NCI-H1694 treated with DMSO at 0.1 percent for 48 hours (cell line): Measurements from ENCODE around the gene NBPF11.
"Not testable (repeated sequence)": the region's sequence is repeated elsewhere in the genome, so short reads cannot be mapped to it uniquely, and the experiment has no call there.

ENCODE experiments used
- DNase-seq: peaks from one replicate; lab custom pipeline; 2025; lab: John Stamatoyannopoulos, UW

NBPF11 gene

GRCh38 chr1:148151911-148152656 lies at the start of gene NBPF11:
TSS of gene NBPF11 (minus strand) at chr1:148152281. CDS start at chr1:148127003, 25,278 bp downstream.
- DNase-seq, result peak; percentile 65

GRCh38 chr1:148197396-148197795 lies 45.3 kb upstream of the NBPF11 start:
- DNase-seq, result not testable (repeated sequence)

DNA sequence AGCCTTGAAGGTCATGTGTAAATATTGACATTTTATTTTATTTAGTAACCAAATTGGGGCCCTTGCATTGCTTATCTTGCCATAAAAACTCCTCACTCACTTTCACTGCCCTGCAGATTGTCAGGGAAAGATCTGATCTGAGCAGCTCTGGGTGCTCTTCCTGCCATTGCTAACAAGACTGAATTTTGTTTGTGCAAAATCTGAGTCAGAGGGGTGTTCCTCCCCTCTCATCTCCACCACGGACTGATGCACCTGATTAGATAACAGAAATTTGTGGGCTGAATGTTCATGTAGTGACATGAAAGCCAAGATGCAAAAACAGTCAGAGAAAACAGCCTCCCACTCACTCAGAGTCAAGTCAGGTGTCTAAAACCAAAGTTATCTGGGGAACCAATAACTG lies 44.9 kb upstream of the NBPF11 start:
- not testable (repeated sequence) for DNase-seq

- not testable (repeated sequence) for DNase-seq
These were observed 43.0 kb upstream of the NBPF11 start for GRCh38 chr1:148195115-148195514.

GRCh38 chr1:148188768-148189167 lies 36.7 kb upstream of the NBPF11 start:
- DNase-seq, result not testable (repeated sequence)

- not testable (repeated sequence) for DNase-seq
These were observed 26.6 kb upstream of the NBPF11 start for GRCh38 chr1:148178682-148179081.

DNA sequence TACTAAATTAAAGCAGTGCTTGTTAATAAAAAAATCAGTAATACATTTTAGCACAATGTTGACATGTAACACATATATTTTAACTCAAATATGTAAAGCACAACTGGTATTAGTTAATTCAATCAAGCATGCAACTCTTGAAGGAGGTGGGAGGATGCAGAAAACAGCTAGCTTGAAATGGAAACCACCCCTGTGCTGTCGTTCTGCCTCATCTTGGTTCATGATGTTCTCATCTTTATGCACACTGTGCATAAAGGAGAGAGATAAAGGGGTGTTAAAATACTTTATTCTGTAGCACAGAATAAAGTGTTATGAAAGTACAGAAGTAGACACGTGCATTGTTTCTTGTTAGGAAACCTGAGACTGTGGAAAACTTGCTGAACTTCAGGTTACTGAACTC lies 23.3 kb upstream of the NBPF11 start:
- not testable (repeated sequence) for DNase-seq

GRCh38 chr1:148171995-148172394 lies 19.9 kb upstream of the NBPF11 start:
- not testable (repeated sequence) for DNase-seq

GRCh38 chr1:148166558-148167492 lies 14.7 kb upstream of the NBPF11 start:
- no peak for DNase-seq

DNA sequence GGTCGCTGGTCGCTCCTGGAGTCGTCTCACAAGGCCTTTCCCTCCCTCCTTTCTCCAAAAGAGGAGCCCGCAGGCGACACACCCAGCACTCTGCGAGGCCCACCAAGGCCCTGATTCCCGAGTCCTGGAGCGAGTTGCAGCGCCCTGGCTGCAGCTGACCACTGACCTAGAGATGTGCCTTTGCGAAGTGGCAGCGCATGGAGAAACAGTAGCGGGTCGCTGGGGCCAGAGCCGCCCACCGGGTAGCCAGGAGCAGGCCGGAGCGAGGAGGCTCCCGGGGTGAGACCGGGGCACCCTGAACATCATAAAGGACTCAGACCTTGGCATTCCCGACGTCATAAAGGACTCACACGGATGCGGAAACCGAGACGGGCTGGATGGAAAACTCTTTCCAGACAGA lies 10.3 kb upstream of the NBPF11 start:
- no peak for DNase-seq

DNA sequence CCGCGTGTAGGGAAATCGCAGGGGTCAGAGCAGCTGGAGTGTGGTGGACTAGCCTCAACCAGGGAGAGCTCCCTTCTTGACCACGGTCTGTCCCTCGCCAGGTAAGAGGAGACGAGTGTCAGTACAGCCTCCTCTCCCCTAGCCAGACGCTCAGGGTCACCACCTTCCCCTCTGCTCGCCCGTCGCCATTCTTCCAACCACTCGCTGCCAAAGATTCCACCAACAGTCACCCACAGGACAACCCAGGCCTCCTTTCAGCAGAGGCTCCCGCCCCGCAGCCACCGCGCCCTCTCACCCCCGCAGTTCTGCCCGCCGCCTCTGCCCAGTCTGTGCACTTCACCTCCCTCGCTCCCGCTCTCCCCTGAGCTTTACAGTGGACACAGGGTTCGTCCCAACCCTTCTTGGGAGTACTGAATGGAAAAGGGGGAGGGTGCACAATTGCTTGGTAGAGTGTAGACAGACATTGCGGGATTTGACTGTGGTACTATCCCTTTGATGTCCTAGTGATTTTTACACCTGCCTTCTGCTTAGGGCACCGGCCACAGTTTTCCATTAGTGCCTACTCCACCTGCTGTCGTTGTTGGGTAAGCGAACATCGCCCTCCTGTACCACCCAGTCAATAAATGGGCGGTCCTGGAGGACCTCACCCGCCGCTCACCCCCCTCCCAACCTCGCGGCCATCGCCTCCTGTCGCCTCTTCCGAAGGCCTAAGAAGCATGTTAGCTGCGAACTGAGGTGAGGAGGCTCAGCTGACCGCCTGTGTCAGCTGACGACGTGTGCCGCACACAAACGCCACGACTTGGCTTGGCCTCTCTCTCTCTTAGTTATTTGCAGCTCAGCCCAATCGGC lies 9.2 kb upstream of the NBPF11 start:
- DNase-seq, result no peak

DNA sequence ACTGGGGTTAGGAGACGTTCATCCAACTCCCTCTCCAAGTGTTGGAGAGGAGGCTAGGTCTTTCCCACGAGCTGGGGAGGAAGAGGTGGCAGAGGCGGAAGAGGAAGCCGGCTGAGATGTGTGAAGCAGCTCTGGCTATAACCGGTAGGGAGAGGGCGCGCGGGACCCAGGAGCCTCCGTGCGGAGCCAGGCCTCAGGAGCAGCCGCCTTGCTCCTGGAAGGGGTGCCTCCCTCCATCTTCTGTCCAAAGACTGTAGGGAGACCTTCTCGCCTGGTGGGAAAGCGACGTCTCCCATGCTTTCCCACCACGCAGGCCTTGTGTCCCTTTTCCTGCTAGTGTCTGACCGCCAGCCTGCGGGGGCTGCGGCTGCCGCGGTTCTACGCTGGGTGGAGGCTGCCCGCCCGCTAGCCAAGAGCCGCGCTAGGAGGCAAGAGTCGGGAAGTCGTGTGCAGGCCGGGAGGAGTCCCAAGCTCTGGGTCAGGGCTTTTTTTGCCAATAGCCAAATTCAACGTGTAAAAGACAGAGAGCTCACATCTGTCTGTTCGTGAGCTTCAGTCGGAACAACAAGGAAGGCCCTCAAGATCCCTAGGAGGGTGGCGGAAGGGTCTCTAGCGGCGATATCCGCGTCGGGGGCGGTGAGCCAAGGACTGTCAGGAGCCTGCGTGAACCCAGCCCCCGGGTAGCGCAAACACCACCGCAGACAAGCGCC lies 8.4 kb upstream of the NBPF11 start:
- DNase-seq, result no peak

GRCh38 chr1:148160048-148160342 lies 7.9 kb upstream of the NBPF11 start:
- DNase-seq, result no peak

DNA sequence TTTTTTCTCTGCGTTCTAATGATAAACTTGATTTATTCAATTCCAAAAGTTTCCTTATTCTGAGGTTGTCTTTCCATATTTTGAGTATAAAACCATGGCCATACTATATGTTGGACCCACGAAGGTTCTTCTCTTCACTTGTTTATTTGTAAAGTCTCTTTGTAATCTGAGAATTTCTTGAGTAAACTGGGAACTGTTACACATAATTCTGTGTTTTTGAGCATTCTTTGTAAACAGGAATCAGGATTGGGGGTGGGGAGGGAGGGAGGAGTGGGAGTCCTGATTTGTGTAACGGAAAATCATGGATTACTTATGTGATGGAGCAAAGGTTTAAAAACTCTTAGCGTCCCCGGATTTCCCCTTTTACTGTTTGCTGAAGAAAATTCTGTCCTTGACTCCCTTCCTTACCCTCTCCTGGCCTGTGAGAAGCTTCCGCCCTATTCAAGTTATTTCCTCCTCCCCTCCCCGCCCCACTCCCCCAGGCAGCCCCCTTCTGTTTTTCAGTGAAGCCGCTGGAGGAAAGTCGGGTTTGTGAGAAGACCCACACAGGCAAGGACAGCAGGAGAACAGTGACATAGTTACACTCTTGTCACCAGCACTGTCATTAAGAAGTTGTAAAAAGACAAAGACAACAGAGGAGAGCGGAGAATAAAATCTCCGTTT lies 6.4 kb upstream of the NBPF11 start:
- no peak for DNase-seq

- not testable (repeated sequence) for DNase-seq
These were observed 5.7 kb upstream of the NBPF11 start for GRCh38 chr1:148157803-148158202.

DNA sequence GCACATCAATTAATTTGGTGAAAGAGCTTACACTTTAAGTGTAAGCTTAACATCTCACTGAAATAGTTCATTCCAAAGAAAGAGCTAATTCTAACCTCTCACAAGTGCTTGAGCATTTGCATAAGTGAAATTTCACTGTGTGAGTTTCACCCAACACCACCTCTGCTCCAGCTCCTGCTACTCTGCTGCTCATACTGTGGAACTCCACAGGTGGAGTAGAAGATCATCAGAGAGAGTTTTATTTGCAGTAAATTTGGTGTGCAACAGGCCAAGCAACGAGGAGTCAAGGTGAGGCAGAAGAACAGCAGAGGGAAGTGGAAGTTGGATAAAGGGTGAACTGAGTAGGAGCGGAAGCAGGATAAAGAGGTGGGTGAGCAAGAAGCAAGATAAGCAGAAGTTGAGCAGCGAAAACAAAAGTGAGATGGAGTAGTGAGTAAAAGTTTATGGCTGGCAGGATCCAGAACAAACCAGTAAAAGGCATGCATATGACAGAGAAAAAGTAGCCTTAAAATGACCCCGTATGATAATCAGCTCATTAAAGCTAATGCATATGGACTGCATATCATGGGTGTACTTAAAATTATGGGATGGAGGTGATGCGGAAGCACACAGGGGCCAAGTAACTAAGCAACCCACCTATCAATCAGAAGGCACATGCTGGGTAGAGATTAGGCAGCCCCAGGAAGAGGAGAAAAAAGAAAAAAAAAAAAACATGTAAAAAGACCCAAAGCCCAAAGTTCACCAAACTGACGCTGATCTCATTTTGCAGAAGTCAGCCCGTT lies 3.6 kb upstream of the NBPF11 start:
- not testable (repeated sequence) for DNase-seq

DNA sequence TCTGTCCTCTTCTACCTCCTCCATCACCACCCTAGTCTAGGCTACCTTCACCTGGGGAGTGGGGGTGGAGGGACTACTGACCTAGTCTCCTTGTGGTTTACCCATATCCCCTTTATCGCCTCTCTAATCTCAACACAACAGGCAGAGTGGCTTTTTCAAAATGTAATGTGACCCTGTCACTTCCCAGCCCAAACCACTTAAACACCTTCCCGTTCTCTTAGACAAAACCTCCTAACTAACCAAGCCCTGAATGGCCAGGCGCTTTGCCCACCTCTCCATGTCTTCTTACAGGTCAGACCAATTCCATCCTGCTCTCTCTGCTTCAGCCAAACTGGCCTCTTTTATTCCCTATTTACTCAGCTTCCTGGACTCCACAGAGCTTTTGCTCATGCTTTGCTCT lies 714 bp upstream of the NBPF11 start:
- not testable (repeated sequence) for DNase-seq

DNA sequence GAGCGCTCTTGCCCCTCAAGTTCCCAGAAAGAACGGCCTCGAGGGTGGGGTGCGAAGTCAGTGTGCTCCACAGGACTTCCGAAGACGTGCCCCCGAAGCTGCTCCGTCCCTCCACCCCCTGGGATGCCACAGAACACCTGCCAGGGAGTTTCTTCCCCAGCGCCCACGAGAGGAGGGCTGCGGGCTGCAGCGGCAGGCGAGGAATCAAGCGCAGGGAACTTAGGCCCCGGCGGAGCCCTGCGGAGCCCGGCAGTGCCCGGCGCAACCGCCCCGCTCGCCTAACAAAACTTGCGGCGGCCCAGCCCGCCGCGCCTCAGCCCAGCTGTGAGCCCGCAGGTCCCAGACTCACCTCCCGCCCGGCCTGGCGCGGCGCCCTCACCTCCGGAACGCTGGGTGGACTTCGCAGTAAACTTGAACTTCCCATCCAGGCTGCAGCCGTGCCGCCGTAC lies 686 bp downstream of the NBPF11 start:
- DNase-seq, result not testable (repeated sequence)

- not testable (repeated sequence) for DNase-seq
These were observed 1.1 kb downstream of the NBPF11 start for GRCh38 chr1:148150945-148151344.

DNA sequence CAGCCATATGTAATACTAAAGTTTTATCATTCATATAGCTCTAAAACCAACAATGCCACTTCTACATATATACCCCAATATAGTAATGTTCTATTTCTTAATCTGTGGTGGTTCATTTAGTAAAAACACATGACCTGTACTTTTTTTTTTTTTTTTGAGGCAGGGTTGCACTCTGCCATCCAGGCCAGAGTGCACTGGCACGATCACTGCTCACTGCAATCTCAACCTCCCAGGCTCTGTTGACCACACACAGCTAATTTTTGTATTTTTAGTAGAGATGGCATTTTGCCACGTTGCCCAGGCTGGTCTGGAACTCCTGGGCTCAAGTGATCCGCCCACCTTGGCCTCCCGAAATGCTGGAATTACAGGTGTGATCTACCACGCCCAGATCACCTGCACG lies 2.1 kb downstream of the NBPF11 start:
- not testable (repeated sequence) for DNase-seq
